GM12878 (cell line): ENCODE results near the gene PRKCQ. TPM values are rescaled to one million over a fixed set of nuclear protein-coding genes. Genes with fewer than 3 reads are reported as not detected.

ENCODE experiments used
- ATAC-seq: fragments of 200-7000 bp; cut with Tn5 transposase; 3 replicates; pipeline ENCODE4 v1.9.1; 2020; ENCODE audit warnings: mild to moderate bottlenecking, moderate library complexity
- BruUV-seq: library from RNA; stranded (reverse); fragments of 400-500 nt; replicated peaks from 2 replicates; lab custom pipeline; 2021; lab: Mats Ljungman, UMichigan
- CTCF ChIA-PET: fragments of 300-600 bp; sonication (Branson Sonifier 250); formaldehyde crosslinking; extraction: SDS; loops from one replicate; lab custom pipeline; 2021; ENCODE audit warnings: inconsistent platforms; lab: Yijun Ruan, JAX
- POLR2A ChIA-PET: fragments of 350-600 bp; formaldehyde crosslinking; extraction: SDS; loops from one replicate; lab custom pipeline; 2021; ENCODE audit warnings: inconsistent platforms; lab: Charles Lee
- RAD21 ChIA-PET: fragments of 300-600 bp; sonication (Branson Sonifier 250); formaldehyde crosslinking; loops from one replicate; lab custom pipeline; 2023; ENCODE audit warnings: antibody characterized with exemption; ENCODE audit not compliant: unreplicated experiment; lab: Charles Lee
- SMC1A ChIA-PET: fragments of 300-600 bp; sonication (Branson Sonifier 250); formaldehyde crosslinking; loops from one replicate; lab custom pipeline; 2023; ENCODE audit not compliant: unreplicated experiment, uncharacterized antibody; lab: Charles Lee
- DNase-seq: peaks from one replicate; pipeline ENCODE4 v3.0.0-alpha.2; 2011; ENCODE audit warnings: low read depth, low spot score
- FAIRE-seq: peaks from 3 replicates; lab custom pipeline; 2011; peaks lifted over from hg19 to GRCh38; lab: Jason Lieb, UNC
- H2AFZ ChIP-seq: 2 replicates; pipeline ENCODE4 v1.6.0; 2011; ENCODE audit warnings: low read depth, low read length, control low read depth; ENCODE audit not compliant: control insufficient read depth
- H3K27ac ChIP-seq: 2 replicates; pipeline ENCODE4 v1.5.1; 2011; ENCODE audit warnings: control low read depth; ENCODE audit not compliant: control insufficient read depth, insufficient read depth
- H3K27me3 ChIP-seq, 2 experiments: replicated peaks in 1 of 2; 2 replicates each; pipeline versions ENCODE4 v1.6.0 to v1.6.1; 2011; ENCODE audit warnings: low read length in 1 of 2; ENCODE audit not compliant: control insufficient read depth in 2 of 2, insufficient read depth in 2 of 2
- H3K36me3 ChIP-seq, 2 experiments: 2 replicates each; pipeline ENCODE4 v1.5.1; 2011; ENCODE audit warnings: low read length in 1 of 2; ENCODE audit not compliant: control insufficient read depth in 2 of 2, insufficient read depth in 2 of 2
- H3K4me1 ChIP-seq: 2 replicates; pipeline ENCODE4 v1.6.1; 2011; ENCODE audit warnings: mild to moderate bottlenecking, low read length, moderate library complexity, mixed read lengths; ENCODE audit not compliant: control insufficient read depth, insufficient read depth
- H3K4me2 ChIP-seq: 2 replicates; pipeline ENCODE4 v1.6.0; 2011; ENCODE audit warnings: control low read depth; ENCODE audit not compliant: control insufficient read depth, insufficient read depth
- H3K4me3 ChIP-seq: fragments of 200-600 bp; sonication (generic); 2 replicates; pipeline ENCODE4 v1.5.1; 2016
- H3K79me2 ChIP-seq: 2 replicates; pipeline ENCODE4 v1.6.0; 2011; ENCODE audit warnings: low read length; ENCODE audit not compliant: control insufficient read depth, insufficient read depth
- H3K9ac ChIP-seq: 2 replicates; pipeline ENCODE4 v1.8.0; 2011; ENCODE audit warnings: low read length, control low read depth, mixed read lengths; ENCODE audit not compliant: control insufficient read depth, insufficient read depth
- H3K9me3 ChIP-seq: replicated peaks from 3 replicates; pipeline ENCODE4 v1.5.1; 2011; ENCODE audit warnings: mild to moderate bottlenecking, low read length; ENCODE audit not compliant: control insufficient read depth, insufficient read depth
- H4K20me1 ChIP-seq: 2 replicates; pipeline ENCODE4 v1.6.0; 2011; ENCODE audit not compliant: control insufficient read depth, insufficient read depth
- EZH2 ChIP-seq: IDR thresholded peaks from 2 replicates; pipeline ENCODE4 v1.6.1; 2012; ENCODE audit warnings: low read depth, mild to moderate bottlenecking, control low read depth, inconsistent platforms, low read length, borderline replicate concordance; ENCODE audit not compliant: control insufficient read depth
- KDM1A ChIP-seq: fragments of 200-600 bp; sonication (generic); IDR thresholded peaks from 2 replicates; pipeline ENCODE4 v1.6.1; 2016; ENCODE audit warnings: borderline replicate concordance
- RAD51 ChIP-seq: fragments of 450-650 bp; IDR thresholded peaks from 2 replicates; pipeline ENCODE4 v1.6.1; 2016; ENCODE audit warnings: moderate library complexity, mild to moderate bottlenecking, inconsistent platforms
- RB1 ChIP-seq: fragments of 450-650 bp; formaldehyde crosslinking; IDR thresholded peaks from 2 replicates; pipeline ENCODE4 v1.6.1; 2017; ENCODE audit warnings: mild to moderate bottlenecking, borderline replicate concordance
- SIX5 ChIP-seq: IDR thresholded peaks from 2 replicates; pipeline ENCODE4 v1.6.1; 2011; ENCODE audit warnings: mild to moderate bottlenecking, low read depth, low read length, moderate library complexity; ENCODE audit not compliant: severe bottlenecking
- SKIL ChIP-seq: fragments of 450-650 bp; IDR thresholded peaks from 2 replicates; pipeline ENCODE4 v1.6.1; 2017; ENCODE audit warnings: mild to moderate bottlenecking, low read depth, inconsistent platforms; ENCODE audit not compliant: poor library complexity, severe bottlenecking
- SMAD5 ChIP-seq: IDR thresholded peaks from 2 replicates; pipeline ENCODE4 v1.6.1; 2016; ENCODE audit warnings: antibody characterized with exemption, low read depth
- SMARCA5 ChIP-seq: fragments of 450-650 bp; IDR thresholded peaks from 2 replicates; pipeline ENCODE4 v1.6.1; 2017; ENCODE audit warnings: mild to moderate bottlenecking
- SUZ12 ChIP-seq: fragments of 200-600 bp; sonication (generic); IDR thresholded peaks from one replicate; pipeline ENCODE4 v1.6.1; 2018; ENCODE audit warnings: antibody characterized with exemption, mild to moderate bottlenecking; ENCODE audit not compliant: unreplicated experiment
- ZNF622 ChIP-seq: fragments of 450-650 bp; IDR thresholded peaks from 2 replicates; pipeline ENCODE4 v1.6.1; 2017; ENCODE audit warnings: mild to moderate bottlenecking, inconsistent platforms
- WGBS: methylation state at CpG from one replicate; pipeline ENCODE4 v1.1.6; 2016; ENCODE audit warnings: low lambda C conversion rate; ENCODE audit not compliant: insufficient replicate concordance, insufficient coverage; ENCODE audit errors: missing lambda C conversion rate; 5-methylcytosine and 5-hydroxymethylcytosine counted together
- in situ Hi-C: fragments of 300-500 bp; cut with MboI; formaldehyde crosslinking; loops from 9 replicates; pipeline ENCODE4 v1.14.3; 2018; ENCODE audit warnings: mixed read lengths
- intact Hi-C: fragments of 100-400 bp; cut with micrococcal nuclease; formaldehyde crosslinking; loops from one replicate; pipeline ENCODE4 v1.14.2; 2022; ENCODE audit not compliant: unreplicated experiment
- polyA plus RNA-seq, 11 experiments: library from polyadenylated mRNA; depleted of rRNA in 4 of 11; unstranded in 6 of 11; stranded (reverse) in 5 of 11; fragments of >200 nt; fragmentation: Nextera tagmentation in 4 of 11; fragmentation: Illumina TruSeq in 1 of 11; extraction: Ambion mirVana in 4 of 11; extraction: Trizol in 1 of 11; gene quantifications; 1 replicate in 1 of 11; 2 replicates in 10 of 11; pipeline versions ENCODE4 v1.2.1 to v1.2.3, GENCODE V29; 2011 to 2016; ENCODE audit warnings: inconsistent platforms in 2 of 11, missing spikeins in 2 of 11, low read depth in 1 of 11
- total RNA-seq, 4 experiments: library from RNA; depleted of rRNA in 3 of 4; stranded (reverse); fragments of >200 nt in 3 of 4; fragmentation: Illumina TruSeq in 1 of 4; extraction: Trizol in 1 of 4; gene quantifications; 2 replicates each; pipeline versions ENCODE4 v1.2.1 to v1.2.3, GENCODE V29; 2013 to 2021
- TF ChIP-seq, protein P1 (sequence below): IDR thresholded peaks from 2 replicates; pipeline ENCODE4 v1.6.1; 2011; ENCODE audit warnings: borderline replicate concordance, low read depth, mild to moderate bottlenecking, moderate library complexity, low read length; ENCODE audit not compliant: insufficient read depth, poor library complexity, severe bottlenecking
- TF ChIP-seq, protein P2 (sequence below): fragments of 450-650 bp; IDR thresholded peaks from 2 replicates; pipeline ENCODE4 v1.6.1; 2018; ENCODE audit warnings: borderline replicate concordance, mild to moderate bottlenecking; ENCODE audit not compliant: partially characterized antibody
- TF ChIP-seq, protein P3 (sequence below): fragments of 450-650 bp; formaldehyde crosslinking; IDR thresholded peaks from 2 replicates; pipeline ENCODE4 v1.4.0; 2022; ENCODE audit warnings: mild to moderate bottlenecking, moderate library complexity

The PRKCQ gene
- total and polyA plus RNA-seq, 10 of the 15 experiments (the other 5 are each of a cell fraction or from before 2014, with no cell fraction given): 0.26 to 8.9 (median 0.98) TPM

DNA sequence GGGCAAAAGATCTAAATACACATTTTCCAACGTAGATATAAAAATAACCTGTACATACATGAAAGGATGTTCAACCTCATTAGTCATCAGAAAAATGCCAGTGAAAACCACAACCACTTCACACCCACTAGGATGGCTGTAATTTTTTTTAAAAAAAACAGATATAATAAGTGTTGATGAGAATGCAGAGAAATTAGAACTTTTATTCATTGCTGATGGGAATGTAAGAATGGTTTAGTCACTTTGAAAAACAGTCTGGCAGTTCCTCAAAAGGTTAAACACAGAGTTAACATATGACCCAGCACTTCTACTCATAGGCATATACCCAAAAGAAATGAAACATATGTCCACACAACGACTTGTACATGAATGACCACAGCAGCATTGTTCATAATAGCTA lies 32.3 kb upstream of the PRKCQ start:
- Histone ChIP-seq H4K20me1 (no peaks in the 10 kb centered on the region), H3K4me3 (no peak overlapping the region), H3K79me2 (no peaks in the 10 kb centered on the region), H3K9ac (no peak overlapping the region), H3K36me3 (no peaks in the 10 kb centered on the region), H3K4me2 (no peak overlapping the region), H2AFZ (no peak overlapping the region), H3K9me3 (no peaks in the 10 kb centered on the region), H3K27me3 (no peaks in the 10 kb centered on the region), H3K27ac (no peak overlapping the region), H3K4me1 (no peaks in the 10 kb centered on the region)
- ChIA-PET SMC1A (no interaction called here), RAD21 (no interaction called here), POLR2A (no interaction called here), CTCF (no interaction called here)
- DNase-seq: no peak
- ATAC-seq: no peak
- intact Hi-C loops: no loop called here
- 0% methylated on average over 2 of the region's 2 CpGs for WGBS
- FAIRE-seq: no peak
- in situ Hi-C loops: no loop called here
- no TSS peak for BruUV-seq
- TF ChIP-seq SIX5 (no peak), SMARCA5 (no peak), SMAD5 (no peak), SKIL (no peak), KDM1A (no peak), ZNF622 (no peak), RAD51 (no peak), SUZ12 (no peak), RB1 (no peak), EZH2 (no peak)
- TF ChIP-seq, protein P1, sequence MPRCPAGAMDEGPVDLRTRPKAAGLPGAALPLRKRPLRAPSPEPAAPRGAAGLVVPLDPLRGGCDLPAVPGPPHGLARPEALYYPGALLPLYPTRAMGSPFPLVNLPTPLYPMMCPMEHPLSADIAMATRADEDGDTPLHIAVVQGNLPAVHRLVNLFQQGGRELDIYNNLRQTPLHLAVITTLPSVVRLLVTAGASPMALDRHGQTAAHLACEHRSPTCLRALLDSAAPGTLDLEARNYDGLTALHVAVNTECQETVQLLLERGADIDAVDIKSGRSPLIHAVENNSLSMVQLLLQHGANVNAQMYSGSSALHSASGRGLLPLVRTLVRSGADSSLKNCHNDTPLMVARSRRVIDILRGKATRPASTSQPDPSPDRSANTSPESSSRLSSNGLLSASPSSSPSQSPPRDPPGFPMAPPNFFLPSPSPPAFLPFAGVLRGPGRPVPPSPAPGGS: no peak
- TF ChIP-seq, protein P2, sequence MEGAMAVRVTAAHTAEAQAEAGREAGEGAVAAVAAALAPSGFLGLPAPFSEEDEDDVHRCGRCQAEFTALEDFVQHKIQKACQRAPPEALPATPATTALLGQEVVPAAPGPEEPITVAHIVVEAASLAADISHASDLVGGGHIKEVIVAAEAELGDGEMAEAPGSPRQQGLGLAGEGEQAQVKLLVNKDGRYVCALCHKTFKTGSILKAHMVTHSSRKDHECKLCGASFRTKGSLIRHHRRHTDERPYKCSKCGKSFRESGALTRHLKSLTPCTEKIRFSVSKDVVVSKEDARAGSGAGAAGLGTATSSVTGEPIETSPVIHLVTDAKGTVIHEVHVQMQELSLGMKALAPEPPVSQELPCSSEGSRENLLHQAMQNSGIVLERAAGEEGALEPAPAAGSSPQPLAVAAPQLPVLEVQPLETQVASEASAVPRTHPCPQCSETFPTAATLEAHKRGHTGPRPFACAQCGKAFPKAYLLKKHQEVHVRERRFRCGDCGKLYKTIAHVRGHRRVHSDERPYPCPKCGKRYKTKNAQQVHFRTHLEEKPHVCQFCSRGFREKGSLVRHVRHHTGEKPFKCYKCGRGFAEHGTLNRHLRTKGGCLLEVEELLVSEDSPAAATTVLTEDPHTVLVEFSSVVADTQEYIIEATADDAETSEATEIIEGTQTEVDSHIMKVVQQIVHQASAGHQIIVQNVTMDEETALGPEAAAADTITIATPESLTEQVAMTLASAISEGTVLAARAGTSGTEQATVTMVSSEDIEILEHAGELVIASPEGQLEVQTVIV: no peak
- TF ChIP-seq, protein P3, sequence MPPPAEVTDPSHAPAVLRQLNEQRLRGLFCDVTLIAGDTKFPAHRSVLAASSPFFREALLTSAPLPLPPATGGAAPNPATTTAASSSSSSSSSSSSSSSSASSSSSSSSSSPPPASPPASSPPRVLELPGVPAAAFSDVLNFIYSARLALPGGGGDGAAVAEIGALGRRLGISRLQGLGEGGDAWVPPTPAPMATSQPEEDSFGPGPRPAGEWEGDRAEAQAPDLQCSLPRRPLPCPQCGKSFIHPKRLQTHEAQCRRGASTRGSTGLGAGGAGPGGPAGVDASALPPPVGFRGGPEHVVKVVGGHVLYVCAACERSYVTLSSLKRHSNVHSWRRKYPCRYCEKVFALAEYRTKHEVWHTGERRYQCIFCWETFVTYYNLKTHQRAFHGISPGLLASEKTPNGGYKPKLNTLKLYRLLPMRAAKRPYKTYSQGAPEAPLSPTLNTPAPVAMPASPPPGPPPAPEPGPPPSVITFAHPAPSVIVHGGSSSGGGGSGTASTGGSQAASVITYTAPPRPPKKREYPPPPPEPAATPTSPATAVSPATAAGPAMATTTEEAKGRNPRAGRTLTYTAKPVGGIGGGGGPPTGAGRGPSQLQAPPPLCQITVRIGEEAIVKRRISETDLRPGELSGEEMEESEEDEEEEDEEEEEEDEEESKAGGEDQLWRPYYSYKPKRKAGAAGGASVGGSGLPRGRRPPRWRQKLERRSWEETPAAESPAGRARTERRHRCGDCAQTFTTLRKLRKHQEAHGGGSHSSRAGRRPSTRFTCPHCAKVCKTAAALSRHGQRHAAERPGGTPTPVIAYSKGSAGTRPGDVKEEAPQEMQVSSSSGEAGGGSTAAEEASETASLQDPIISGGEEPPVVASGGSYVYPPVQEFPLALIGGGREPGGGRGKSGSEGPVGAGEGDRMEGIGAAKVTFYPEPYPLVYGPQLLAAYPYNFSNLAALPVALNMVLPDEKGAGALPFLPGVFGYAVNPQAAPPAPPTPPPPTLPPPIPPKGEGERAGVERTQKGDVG (CRISPR knock-in tag): no peak
